ENCODE data around the gene DOCK9.

Gene DOCK9

GRCh38 chr13:98888890-98889279 is 89.0 kb downstream of the DOCK9 start:
- DNase-seq (ENCODE audit: low read depth in 1 of 2, low spot score in 1 of 2), result no peak

- no peak for DNase-seq (ENCODE audit: low read depth in 1 of 2, low spot score in 1 of 2)
These were observed 89.5 kb downstream of the DOCK9 start for GRCh38 chr13:98888222-98888889.

GRCh38 chr13:98886587-98887230 is 91.2 kb downstream of the DOCK9 start:
- DNase-seq (ENCODE audit: low read depth in 1 of 2, low spot score in 1 of 2), result no peak

GRCh38 chr13:98885600-98885999 is 92.3 kb downstream of the DOCK9 start:
- DNase-seq (ENCODE audit: low read depth in 1 of 2, low spot score in 1 of 2), result no peak

- DNase-seq (ENCODE audit: low read depth in 1 of 2, low spot score in 1 of 2), result no peak
These were observed 93.9 kb downstream of the DOCK9 start for GRCh38 chr13:98883998-98884397.

- DNase-seq (ENCODE audit: low read depth in 1 of 2, low spot score in 1 of 2), result no peak
These were observed 96.5 kb downstream of the DOCK9 start for GRCh38 chr13:98881390-98881789.

GRCh38 chr13:98880677-98881076 is 97.2 kb downstream of the DOCK9 start:
- DNase-seq (ENCODE audit: low read depth in 1 of 2, low spot score in 1 of 2), result no peak

GRCh38 chr13:98879957-98880356 is 97.9 kb downstream of the DOCK9 start:
- no peak for DNase-seq (ENCODE audit: low read depth in 1 of 2, low spot score in 1 of 2)

GRCh38 chr13:98879127-98879520 is 98.7 kb downstream of the DOCK9 start:
- no peak for DNase-seq (ENCODE audit: low read depth in 1 of 2, low spot score in 1 of 2)

- DNase-seq (ENCODE audit: low read depth in 1 of 2, low spot score in 1 of 2), result no peak
These were observed 99.3 kb downstream of the DOCK9 start for GRCh38 chr13:98878486-98879126.

GRCh38 chr13:98877936-98878335 is 99.9 kb downstream of the DOCK9 start:
- no peak for DNase-seq (ENCODE audit: low read depth in 1 of 2, low spot score in 1 of 2)

GRCh38 chr13:98877466-98877865 is 100.4 kb downstream of the DOCK9 start:
- DNase-seq (ENCODE audit: low read depth in 1 of 2, low spot score in 1 of 2), result no peak

- no peak for DNase-seq (ENCODE audit: low read depth in 1 of 2, low spot score in 1 of 2)
These were observed 102.6 kb downstream of the DOCK9 start for GRCh38 chr13:98875146-98875729.

- no peak for DNase-seq (ENCODE audit: low read depth in 1 of 2, low spot score in 1 of 2)
These were observed 103.9 kb downstream of the DOCK9 start for GRCh38 chr13:98874029-98874397.

GRCh38 chr13:98873377-98874028 is 104.4 kb downstream of the DOCK9 start:
- no peak for DNase-seq (ENCODE audit: low read depth in 1 of 2, low spot score in 1 of 2)

- no peak for DNase-seq (ENCODE audit: low read depth in 1 of 2, low spot score in 1 of 2)
These were observed 106.1 kb downstream of the DOCK9 start for GRCh38 chr13:98871727-98872126.

- DNase-seq (ENCODE audit: low read depth in 1 of 2, low spot score in 1 of 2), result no peak
These were observed 108.3 kb downstream of the DOCK9 start for GRCh38 chr13:98869408-98870090.

GRCh38 chr13:98868932-98869331 is 108.9 kb downstream of the DOCK9 start:
- no peak for DNase-seq (ENCODE audit: low read depth in 1 of 2, low spot score in 1 of 2)

GRCh38 chr13:98866882-98867281 is 111.0 kb downstream of the DOCK9 start:
- no peak for DNase-seq (ENCODE audit: low read depth in 1 of 2, low spot score in 1 of 2)

GRCh38 chr13:98860491-98860890 is 117.4 kb downstream of the DOCK9 start:
- DNase-seq (ENCODE audit: low read depth in 1 of 2, low spot score in 1 of 2), result no peak

GRCh38 chr13:98858191-98858590 is 119.7 kb downstream of the DOCK9 start:
- no peak for DNase-seq (ENCODE audit: low read depth in 1 of 2, low spot score in 1 of 2)
